Chondrocyte (in vitro differentiated cells): ENCODE data around the gene TFDP2. TPM values are rescaled to one million over a fixed set of nuclear protein-coding genes. Genes with fewer than 3 reads are reported as not detected.

Experiments
- DNase-seq: peaks from one replicate; pipeline ENCODE4 v3.0.0; 2021; ENCODE audit warnings: mixed read lengths, low spot score
- H3K27ac Mint-ChIP-seq: one replicate; pipeline ENCODE4 v1.8.0; 2021; ENCODE audit warnings: mild to moderate bottlenecking, moderate library complexity, mixed read lengths; ENCODE audit not compliant: unreplicated experiment
- H3K27me3 Mint-ChIP-seq: 2 replicates; pipeline ENCODE4 v1.8.0; 2021; ENCODE audit warnings: low read depth, mixed read lengths
- H3K36me3 Mint-ChIP-seq: 2 replicates; pipeline ENCODE4 v1.8.0; 2021; ENCODE audit warnings: low read depth, mixed read lengths
- H3K4me1 Mint-ChIP-seq: 2 replicates; pipeline ENCODE4 v1.8.0; 2021; ENCODE audit warnings: low read depth, mild to moderate bottlenecking, mixed read lengths
- H3K4me3 Mint-ChIP-seq: one replicate; pipeline ENCODE4 v1.8.0; 2021; ENCODE audit warnings: mild to moderate bottlenecking, moderate library complexity, mixed read lengths; ENCODE audit not compliant: unreplicated experiment
- H3K9me3 Mint-ChIP-seq: 2 replicates; pipeline ENCODE4 v1.8.0; 2021; ENCODE audit warnings: low read depth, mixed read lengths
- total RNA-seq: library from RNA; stranded (reverse); gene quantifications from 3 replicates; pipeline ENCODE4 v1.2.1, GENCODE V29; 2021
- TF ChIP-seq, protein P1 (sequence below): fragments of 200-600 bp; sonication (generic); IDR thresholded peaks from 2 replicates; pipeline ENCODE4 v1.5.0; 2021; ENCODE audit warnings: antibody characterized with exemption, mild to moderate bottlenecking, moderate library complexity

Gene TFDP2
- total RNA-seq, 1 donor from 2014 or later = 36.5 TPM

DNA sequence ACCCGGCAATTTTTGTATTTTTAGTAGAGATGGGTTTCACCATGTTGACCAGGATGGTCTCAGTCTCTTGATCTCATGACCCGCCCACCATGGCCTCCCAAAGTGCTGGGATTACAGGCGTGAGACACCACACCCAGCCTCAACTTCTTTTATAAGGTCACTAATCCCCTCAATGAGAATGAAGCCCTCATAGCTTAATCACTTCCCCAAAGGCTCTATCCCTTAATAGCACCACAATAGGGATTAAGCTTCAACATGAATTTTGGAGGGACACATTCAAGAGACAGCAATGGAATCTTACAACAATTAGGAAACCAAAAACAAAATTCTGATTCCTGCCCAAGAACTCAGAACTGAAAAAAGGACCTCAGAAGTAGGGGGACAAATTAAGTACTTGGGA lies 146.1 kb downstream of the TFDP2 start:
- Mint-ChIP-seq H3K4me3 (no peak overlapping the region), H3K27ac (no peak overlapping the region), H3K36me3 (peaks cover 1% of the 10 kb centered on the region), H3K4me1 (peaks cover 9% of the 10 kb centered on the region), H3K27me3 (no peaks in the 10 kb centered on the region), H3K9me3 (no peaks in the 10 kb centered on the region)
- TF ChIP-seq, protein P1, sequence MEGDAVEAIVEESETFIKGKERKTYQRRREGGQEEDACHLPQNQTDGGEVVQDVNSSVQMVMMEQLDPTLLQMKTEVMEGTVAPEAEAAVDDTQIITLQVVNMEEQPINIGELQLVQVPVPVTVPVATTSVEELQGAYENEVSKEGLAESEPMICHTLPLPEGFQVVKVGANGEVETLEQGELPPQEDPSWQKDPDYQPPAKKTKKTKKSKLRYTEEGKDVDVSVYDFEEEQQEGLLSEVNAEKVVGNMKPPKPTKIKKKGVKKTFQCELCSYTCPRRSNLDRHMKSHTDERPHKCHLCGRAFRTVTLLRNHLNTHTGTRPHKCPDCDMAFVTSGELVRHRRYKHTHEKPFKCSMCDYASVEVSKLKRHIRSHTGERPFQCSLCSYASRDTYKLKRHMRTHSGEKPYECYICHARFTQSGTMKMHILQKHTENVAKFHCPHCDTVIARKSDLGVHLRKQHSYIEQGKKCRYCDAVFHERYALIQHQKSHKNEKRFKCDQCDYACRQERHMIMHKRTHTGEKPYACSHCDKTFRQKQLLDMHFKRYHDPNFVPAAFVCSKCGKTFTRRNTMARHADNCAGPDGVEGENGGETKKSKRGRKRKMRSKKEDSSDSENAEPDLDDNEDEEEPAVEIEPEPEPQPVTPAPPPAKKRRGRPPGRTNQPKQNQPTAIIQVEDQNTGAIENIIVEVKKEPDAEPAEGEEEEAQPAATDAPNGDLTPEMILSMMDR = no peak
- no peak for DNase-seq

DNA sequence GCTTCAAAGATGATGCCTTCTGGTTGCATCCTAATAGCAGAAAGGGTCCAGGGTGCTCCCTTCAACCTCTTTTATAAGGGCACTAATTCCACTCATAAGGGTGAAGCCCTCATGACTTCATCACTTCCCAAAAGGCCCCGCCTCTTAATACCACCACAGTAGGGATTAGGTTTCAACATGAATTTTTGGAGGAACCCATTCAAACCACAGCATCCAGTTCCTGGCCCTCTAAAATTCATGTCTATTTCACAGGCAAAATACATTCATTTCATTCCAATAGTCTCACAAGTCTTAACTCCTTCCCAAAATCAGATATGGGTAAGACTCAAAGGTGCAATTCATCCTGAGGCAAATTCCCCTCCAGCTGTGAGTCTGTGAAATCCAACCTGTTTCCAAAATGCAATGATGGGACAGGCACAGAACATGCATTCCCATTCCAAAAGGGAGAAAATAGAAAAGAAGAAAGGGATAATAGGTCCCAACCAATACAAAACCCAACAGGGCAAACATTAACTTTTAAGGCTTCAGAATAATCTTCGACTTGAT lies 148.9 kb downstream of the TFDP2 start:
- peaks cover 18% of the 10 kb centered on the region for H3K4me1 Mint-ChIP-seq
- H3K36me3 Mint-ChIP-seq = peaks cover 1% of the 10 kb centered on the region
- TF ChIP-seq, protein P1 = no peak
- H3K9me3 Mint-ChIP-seq = no peaks in the 10 kb centered on the region
- no peak for DNase-seq
- no peak overlapping the region for H3K27ac Mint-ChIP-seq
- no peaks in the 10 kb centered on the region for H3K27me3 Mint-ChIP-seq
- no peak overlapping the region for H3K4me3 Mint-ChIP-seq

DNA sequence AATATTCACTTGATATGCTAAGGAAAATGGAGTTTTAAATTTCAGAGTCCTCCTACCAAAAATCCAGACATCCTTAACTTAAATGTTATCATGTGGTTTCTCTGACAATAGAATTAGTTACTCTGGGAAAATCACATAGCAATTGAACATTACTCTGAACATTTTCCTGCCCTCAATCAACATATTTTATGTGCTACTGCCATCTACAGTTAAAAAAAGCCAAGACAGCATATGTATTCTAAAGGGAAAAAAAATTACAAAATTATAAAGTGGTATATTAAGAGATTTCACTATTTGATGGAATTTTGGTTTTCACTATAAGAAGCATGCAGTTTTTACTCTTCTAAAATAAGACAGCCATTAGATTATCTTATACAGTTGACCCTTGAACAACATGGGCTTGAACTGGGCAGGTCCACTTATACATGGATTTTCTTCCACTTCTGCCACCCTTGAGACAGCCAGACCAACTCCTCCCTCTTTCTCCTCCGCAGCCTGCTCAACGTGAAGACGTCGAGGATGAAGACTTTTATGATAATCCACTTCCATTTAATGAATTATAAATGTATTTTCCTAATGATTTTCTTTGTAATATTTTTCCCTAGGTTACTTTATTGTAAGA lies 150.6 kb downstream of the TFDP2 start:
- TF ChIP-seq, protein P1 = peak; percentile 81
- Mint-ChIP-seq H3K27ac (no peak overlapping the region), H3K4me1 (peaks cover 12% of the 10 kb centered on the region), H3K27me3 (no peaks in the 10 kb centered on the region), H3K9me3 (no peaks in the 10 kb centered on the region), H3K4me3 (no peak overlapping the region), H3K36me3 (peaks cover 1% of the 10 kb centered on the region)
- no peak for DNase-seq

DNA sequence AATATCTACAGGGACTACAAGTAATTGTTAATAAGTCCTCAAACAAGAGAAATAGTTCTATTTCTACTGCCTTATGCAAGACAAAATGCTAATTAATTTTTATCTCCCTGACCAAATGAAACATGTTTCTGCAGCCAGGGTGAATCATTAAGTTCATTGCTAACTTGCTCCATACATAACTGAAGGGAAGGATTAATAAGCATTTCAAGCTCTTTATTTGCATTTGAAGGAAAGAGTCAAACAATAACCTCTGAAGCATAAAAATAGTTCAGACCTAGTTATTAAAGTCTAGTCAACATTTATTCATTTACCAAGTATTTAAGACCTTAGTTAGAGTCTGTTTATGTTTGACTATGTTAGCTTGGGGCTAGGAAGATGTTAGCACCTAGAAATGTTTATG lies 152.9 kb downstream of the TFDP2 start:
- Mint-ChIP-seq H3K4me1 (peaks cover 14% of the 10 kb centered on the region), H3K27ac (no peak overlapping the region)
- DNase-seq = no peak

DNA sequence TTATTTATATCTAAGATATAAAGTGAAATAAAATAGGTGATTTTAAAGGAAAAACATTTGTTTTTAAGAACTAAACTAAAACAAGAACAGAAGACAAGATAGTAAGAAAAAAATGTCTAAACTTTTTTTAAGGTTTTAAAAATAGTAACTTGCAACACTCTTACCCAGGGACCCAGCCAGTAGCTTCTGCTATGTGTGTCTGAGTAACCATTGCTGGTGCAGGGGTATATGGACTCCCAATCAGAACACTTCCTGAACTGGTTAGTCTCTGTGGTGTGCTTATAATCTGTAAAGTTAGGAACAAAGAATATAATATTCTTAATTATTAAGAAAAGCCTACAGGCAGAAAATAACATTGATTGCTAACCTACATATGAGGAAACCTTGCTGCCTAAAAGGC lies 154.5 kb downstream of the TFDP2 start:
- H3K4me3 Mint-ChIP-seq = no peak overlapping the region
- TF ChIP-seq, protein P1 = no peak
- no peaks in the 10 kb centered on the region for H3K36me3 Mint-ChIP-seq
- peaks cover 14% of the 10 kb centered on the region for H3K4me1 Mint-ChIP-seq
- no peaks in the 10 kb centered on the region for H3K27me3 Mint-ChIP-seq
- no peak for DNase-seq
- H3K27ac Mint-ChIP-seq = no peak overlapping the region
- H3K9me3 Mint-ChIP-seq = no peaks in the 10 kb centered on the region

More for the DNA sequence above, 152.9 kb downstream of the TFDP2 start:
- Mint-ChIP-seq H3K4me3 (no peak overlapping the region), H3K27me3 (no peaks in the 10 kb centered on the region), H3K36me3 (peaks cover 1% of the 10 kb centered on the region), H3K9me3 (no peaks in the 10 kb centered on the region)
- TF ChIP-seq, protein P1 = no peak
